Psoas muscle (tissue), 8 donors: ENCODE measurements around the gene RGMA. TPM values are rescaled to one million over a fixed set of nuclear protein-coding genes. Genes with fewer than 3 reads are reported as not detected.
A peak's percentile ranks its signal among the peaks of the same experiment; 100 is the strongest.

Source experiments
- ATAC-seq, 4 donors: fragments of 200-7000 bp; cut with Tn5 transposase; one replicate each; pipeline ENCODE4 v1.9.1; 2020; ENCODE audit warnings: moderate library complexity in 3 of 4, mild to moderate bottlenecking in 2 of 4
- DNase-seq, 2 donors: peaks; one replicate each; pipeline ENCODE4 v3.0.0-alpha.2; 2020
- H3K27ac ChIP-seq: fragments of 200-600 bp; one replicate; pipeline ENCODE4 v1.8.0; 2022
- H3K27me3 ChIP-seq, 3 donors: fragments of 200-600 bp in 1 of 3; one replicate each; pipeline versions ENCODE4 v1.6.1 to v1.8.0; 2013 to 2022; ENCODE audit warnings: low read length in 2 of 3, mild to moderate bottlenecking in 2 of 3, moderate library complexity in 1 of 3; ENCODE audit not compliant: insufficient read depth in 3 of 3
- H3K36me3 ChIP-seq, 2 donors: fragments of 200-600 bp in 1 of 2; one replicate each; pipeline versions ENCODE4 v1.6.1 to v1.8.0; 2013 to 2022; ENCODE audit warnings: low read depth in 1 of 2, mild to moderate bottlenecking in 1 of 2, moderate library complexity in 1 of 2; ENCODE audit not compliant: insufficient read depth in 1 of 2
- H3K4me1 ChIP-seq: fragments of 200-600 bp; one replicate; pipeline ENCODE4 v1.8.0; 2022
- H3K4me3 ChIP-seq: fragments of 200-600 bp; one replicate; pipeline ENCODE4 v1.8.0; 2022; ENCODE audit warnings: mild to moderate bottlenecking
- H3K9me3 ChIP-seq: fragments of 200-600 bp; one replicate; pipeline ENCODE4 v1.8.0; 2022
- CTCF ChIP-seq: fragments of 200-600 bp; IDR thresholded peaks from one replicate; pipeline ENCODE4 v1.8.0; 2022; ENCODE audit warnings: antibody characterized with exemption
- WGBS, 3 donors: extraction: QIAGEN DNeasy Blood & Tissue Kit; methylation state at CpG; one replicate each; pipeline versions ENCODE4 v1.1.6 to v1.1.7; 2013; 5-methylcytosine and 5-hydroxymethylcytosine counted together
- intact Hi-C, 2 donors: fragments of 100-400 bp; cut with DNase I; formaldehyde crosslinking; loops; one replicate each; pipeline versions ENCODE4 v1.11.0 to v1.14.2; 2022
- polyA plus RNA-seq, 3 donors: library from polyadenylated mRNA; stranded (reverse); fragments of 200-250 nt; gene quantifications; one replicate each; pipeline ENCODE4 v1.2.3, GENCODE V29; 2013
- total RNA-seq, 4 donors: library from RNA; stranded (reverse); fragmentation: NEBNext Ultra II Directional in 2 of 4; extraction: Animal tissue kit (Norgen Biotek cat#: 25700) in 2 of 4; gene quantifications; one replicate each; pipeline versions ENCODE4 v1.2.1 to v1.2.4, GENCODE V29; 2021 to 2023
- donor health status: healthy with polysubstance abuse.
- donor health status: DM: no; HTN: no; CAD: no; lungs with moderate emphysema.
- donor health status: Bipolar disorder and iron deficiency.
- donor health status: healthy.
- donor health status: DM: yes; HTN: yes; CAD: no.
- donor health status: DM: no; HTN: no; CAD: no.
- donor health status: DM: no; HTN: no; CAD: no.
- donor health status: DM: yes; HTN: yes; CAD: no.

The RGMA gene
- total and polyA plus RNA-seq, 7 donors: 39.2 to 217 (median 129) TPM

GRCh38 chr15:93070551-93071296 lies 18.3 kb downstream of the RGMA start:
- intact Hi-C loops: no loop called here
- ATAC-seq: no peak
- H3K27me3 ChIP-seq: no peaks in the 10 kb centered on the region
- peak overlapping the region; percentile 87 for H3K27ac ChIP-seq
- DNase-seq: peak in 1 of 2 donors; percentile 3
- peaks cover 82% of the 10 kb centered on the region for H3K4me1 ChIP-seq
- peak overlapping the region; percentile 87 for H3K4me3 ChIP-seq
- no peaks in the 10 kb centered on the region for H3K9me3 ChIP-seq
- H3K36me3 ChIP-seq: peaks cover 0 to under 1% of the 10 kb centered on the region in 2 donors
- 19 to 36% (median 26%) methylated on average over 10 of the region's 10 CpGs for WGBS, 3 donors
- TF ChIP-seq CTCF: no peak

GRCh38 chr15:93070132-93070531 lies 18.9 kb downstream of the RGMA start:
- no peak for TF ChIP-seq CTCF
- ATAC-seq (no peak), DNase-seq (peak in 1 of 2 donors; percentile 46)
- intact Hi-C loops: no loop called here
- Histone ChIP-seq H3K27me3 (no peaks in the 10 kb centered on the region), H3K4me1 (peaks cover 84% of the 10 kb centered on the region), H3K9me3 (no peaks in the 10 kb centered on the region), H3K36me3 (peaks cover 0 to 4% of the 10 kb centered on the region in 2 donors), H3K27ac (peak overlapping the region; percentile 87), H3K4me3 (peak overlapping the region; percentile 87)
- WGBS, 3 donors: 38 to 51% (median 39%) methylated on average over 10 of the region's 10 CpGs

GRCh38 chr15:93068581-93069199 lies 20.3 kb downstream of the RGMA start:
- DNase-seq: peak in 1 of 2 donors; percentile 23
- H3K9me3 ChIP-seq: no peaks in the 10 kb centered on the region
- peaks cover 84% of the 10 kb centered on the region for H3K4me1 ChIP-seq
- ATAC-seq: peak in 3 of 4 donors; percentile 30 to 49 (median 47)
- H3K36me3 ChIP-seq: peaks cover 0 to 4% of the 10 kb centered on the region in 2 donors
- H3K4me3 ChIP-seq: peak overlapping the region; percentile 87
- TF ChIP-seq CTCF: no peak
- H3K27me3 ChIP-seq: no peaks in the 10 kb centered on the region
- H3K27ac ChIP-seq: peak overlapping the region; percentile 87
- intact Hi-C loops: no loop called here
- WGBS, 3 donors: 73 to 89% (median 78%) methylated on average over 6 of the region's 6 CpGs

GRCh38 chr15:93067649-93068085 lies 21.3 kb downstream of the RGMA start:
- ATAC-seq (peak; percentile 51 to 62 (median 56)), DNase-seq (peak; percentile 54 to 77)
- Histone ChIP-seq H3K27ac (peak overlapping the region; percentile 87), H3K4me1 (peaks cover 85% of the 10 kb centered on the region), H3K4me3 (no peak overlapping the region), H3K36me3 (peaks cover 0 to 4% of the 10 kb centered on the region in 2 donors), H3K27me3 (no peaks in the 10 kb centered on the region), H3K9me3 (no peaks in the 10 kb centered on the region)
- 26 to 51% (median 42%) methylated on average over 4 of the region's 4 CpGs for WGBS, 3 donors
- TF ChIP-seq CTCF: no peak
- intact Hi-C loops: no loop called here
